KOPT-K1 (cell line): ENCODE results near the gene KLHL29.

ENCODE experiments used
- H3K27ac ChIP-seq: fragments of 200-600 bp; sonication (generic); 2 replicates; pipeline ENCODE4 v1.5.1; 2016; ENCODE audit warnings: antibody characterized with exemption, mild to moderate bottlenecking, low read depth, low read length; ENCODE audit not compliant: poor library complexity, severe bottlenecking
- H3K36me3 ChIP-seq: fragments of 200-600 bp; sonication (generic); 2 replicates; pipeline ENCODE4 v1.5.1; 2017; ENCODE audit warnings: antibody characterized with exemption, mild to moderate bottlenecking, low read length, moderate library complexity; ENCODE audit not compliant: insufficient read depth
- H3K9me3 ChIP-seq: fragments of 200-600 bp; sonication (generic); 2 replicates; pipeline ENCODE4 v1.5.1; 2017; ENCODE audit warnings: antibody characterized with exemption, low read length, mild to moderate bottlenecking; ENCODE audit not compliant: insufficient read depth, poor library complexity, severe bottlenecking

The KLHL29 gene

GRCh38 chr2:23687713-23688112 lies 302.7 kb downstream of the KLHL29 start:
- Histone ChIP-seq H3K36me3 (no peaks in the 10 kb centered on the region), H3K27ac (no peak overlapping the region), H3K9me3 (no peaks in the 10 kb centered on the region)

- H3K9me3 ChIP-seq = no peaks in the 10 kb centered on the region
- H3K27ac ChIP-seq = no peak overlapping the region
- no peaks in the 10 kb centered on the region for H3K36me3 ChIP-seq
Measured at GRCh38 chr2:23688486-23689130, 303.6 kb downstream of the KLHL29 start.

DNA sequence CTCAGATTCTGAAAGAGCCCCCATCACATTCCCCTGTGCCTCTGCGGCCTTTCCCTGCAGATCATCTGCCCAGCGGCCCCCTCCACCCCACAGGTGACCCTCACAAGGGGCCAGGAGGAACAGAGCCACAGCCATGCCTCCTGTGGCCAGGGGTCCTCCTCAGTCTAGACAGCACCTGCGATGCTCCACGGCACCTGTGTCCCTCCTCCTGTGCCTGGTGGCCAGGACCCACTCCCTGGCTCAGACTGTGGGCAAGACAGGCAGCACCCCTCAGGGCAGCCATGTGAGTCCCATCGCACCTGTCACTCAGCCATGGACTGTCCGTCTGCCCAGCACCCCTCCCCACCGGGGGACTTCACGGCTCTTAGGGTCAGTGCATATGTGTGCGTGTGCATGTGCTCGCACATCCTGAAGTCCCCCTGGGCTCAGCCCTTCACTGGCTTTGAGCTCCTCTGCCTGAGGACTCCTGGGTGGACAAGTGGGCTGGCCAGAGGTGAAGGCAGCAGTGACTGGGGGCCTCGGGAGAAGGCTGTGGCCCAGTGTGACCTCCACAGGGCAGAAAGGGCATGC lies 304.2 kb downstream of the KLHL29 start:
- Histone ChIP-seq H3K9me3 (no peaks in the 10 kb centered on the region), H3K27ac (no peak overlapping the region), H3K36me3 (no peaks in the 10 kb centered on the region)

DNA sequence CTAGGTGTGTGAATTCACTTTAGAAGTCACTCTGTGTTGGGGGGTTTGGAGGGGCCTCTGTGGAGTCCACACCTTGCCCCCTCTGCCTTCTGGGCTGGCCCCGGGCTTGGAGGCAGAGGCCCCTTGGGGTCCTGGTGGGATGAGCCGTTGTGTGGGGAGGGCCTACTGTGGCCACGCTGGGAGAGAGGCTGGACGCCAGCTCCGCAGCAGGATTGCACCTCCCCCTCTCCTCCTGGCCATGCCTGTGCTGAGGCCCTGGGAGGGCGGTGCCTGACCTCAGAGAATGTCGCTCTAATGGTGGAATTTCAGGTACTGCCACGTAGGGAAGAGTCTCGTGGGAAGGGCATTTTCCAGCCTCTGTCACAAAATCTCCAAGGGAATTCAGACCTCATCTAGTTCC lies 304.9 kb downstream of the KLHL29 start:
- Histone ChIP-seq H3K36me3 (no peaks in the 10 kb centered on the region), H3K27ac (no peak overlapping the region), H3K9me3 (no peaks in the 10 kb centered on the region)

DNA sequence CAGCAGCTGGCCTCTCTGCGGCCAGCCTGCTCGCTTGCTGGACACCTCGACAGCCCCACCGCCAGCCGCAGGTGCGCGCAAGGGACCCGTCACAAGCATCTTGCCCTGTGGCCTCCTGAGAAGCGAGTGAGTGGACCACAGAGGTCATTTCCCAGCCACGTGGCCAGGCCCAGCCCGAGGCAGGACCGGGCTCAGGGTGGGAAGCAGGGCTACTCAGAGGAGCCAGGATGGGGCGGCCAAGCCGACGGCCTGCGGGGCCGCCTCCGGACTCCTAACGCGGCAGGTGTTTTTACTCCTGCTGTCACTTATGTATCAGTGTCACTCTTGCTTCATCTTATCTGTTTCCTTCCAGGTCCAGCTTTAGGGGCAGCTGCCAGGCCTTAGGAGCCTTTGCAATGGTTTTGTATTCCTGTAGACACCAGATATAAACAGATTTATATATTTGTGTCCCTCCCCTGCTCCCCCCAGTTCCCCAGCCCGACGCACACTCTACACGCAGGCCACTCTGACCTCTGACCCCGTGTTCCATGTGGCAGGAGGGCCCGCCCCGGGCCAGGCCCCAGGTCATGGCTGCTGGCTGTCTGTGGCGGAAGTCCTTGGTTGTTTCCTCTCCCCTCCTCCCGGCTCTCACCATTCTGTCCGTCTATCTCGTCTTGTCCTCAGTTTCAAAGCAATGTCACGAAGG lies 305.6 kb downstream of the KLHL29 start:
- Histone ChIP-seq H3K27ac (no peak overlapping the region), H3K36me3 (no peaks in the 10 kb centered on the region), H3K9me3 (no peaks in the 10 kb centered on the region)

- Histone ChIP-seq H3K36me3 (no peaks in the 10 kb centered on the region), H3K9me3 (no peaks in the 10 kb centered on the region), H3K27ac (no peak overlapping the region)
Measured at GRCh38 chr2:23691106-23691470, 306.1 kb downstream of the KLHL29 start.

DNA sequence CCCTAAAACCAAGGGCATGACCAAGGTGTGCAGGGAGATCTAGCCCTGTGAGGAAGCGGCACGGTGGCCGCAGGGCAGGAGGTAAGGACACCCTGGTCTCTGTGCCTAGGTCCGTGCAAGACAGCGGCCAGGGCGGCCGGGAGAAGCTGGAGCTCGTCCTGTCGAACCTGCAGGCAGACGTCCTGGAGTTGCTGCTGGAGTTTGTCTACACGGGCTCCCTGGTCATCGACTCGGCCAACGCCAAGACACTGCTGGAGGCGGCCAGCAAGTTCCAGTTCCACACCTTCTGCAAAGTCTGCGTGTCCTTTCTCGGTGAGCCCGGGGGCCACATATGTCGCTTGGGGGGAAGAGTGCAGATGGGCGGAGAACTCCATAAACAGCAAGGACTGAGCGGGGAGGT lies 306.6 kb downstream of the KLHL29 start:
- no peak overlapping the region for H3K27ac ChIP-seq
- H3K36me3 ChIP-seq = no peaks in the 10 kb centered on the region
- H3K9me3 ChIP-seq = no peaks in the 10 kb centered on the region

- Histone ChIP-seq H3K27ac (no peak overlapping the region), H3K36me3 (no peaks in the 10 kb centered on the region)
Measured at GRCh38 chr2:23692263-23692662, 307.3 kb downstream of the KLHL29 start.

GRCh38 chr2:23692851-23693605 lies 308.0 kb downstream of the KLHL29 start:
- Histone ChIP-seq H3K9me3 (no peaks in the 10 kb centered on the region), H3K36me3 (no peaks in the 10 kb centered on the region), H3K27ac (no peak overlapping the region)

More at GRCh38 chr2:23692263-23692662, 307.3 kb downstream of the KLHL29 start:
- H3K9me3 ChIP-seq = no peaks in the 10 kb centered on the region

GRCh38 chr2:23693606-23693951 lies 308.6 kb downstream of the KLHL29 start:
- Histone ChIP-seq H3K9me3 (no peaks in the 10 kb centered on the region), H3K27ac (no peak overlapping the region), H3K36me3 (no peaks in the 10 kb centered on the region)

GRCh38 chr2:23694058-23695045 lies 309.4 kb downstream of the KLHL29 start:
- H3K36me3 ChIP-seq = no peaks in the 10 kb centered on the region
- H3K27ac ChIP-seq = no peak overlapping the region
- H3K9me3 ChIP-seq = no peaks in the 10 kb centered on the region

DNA sequence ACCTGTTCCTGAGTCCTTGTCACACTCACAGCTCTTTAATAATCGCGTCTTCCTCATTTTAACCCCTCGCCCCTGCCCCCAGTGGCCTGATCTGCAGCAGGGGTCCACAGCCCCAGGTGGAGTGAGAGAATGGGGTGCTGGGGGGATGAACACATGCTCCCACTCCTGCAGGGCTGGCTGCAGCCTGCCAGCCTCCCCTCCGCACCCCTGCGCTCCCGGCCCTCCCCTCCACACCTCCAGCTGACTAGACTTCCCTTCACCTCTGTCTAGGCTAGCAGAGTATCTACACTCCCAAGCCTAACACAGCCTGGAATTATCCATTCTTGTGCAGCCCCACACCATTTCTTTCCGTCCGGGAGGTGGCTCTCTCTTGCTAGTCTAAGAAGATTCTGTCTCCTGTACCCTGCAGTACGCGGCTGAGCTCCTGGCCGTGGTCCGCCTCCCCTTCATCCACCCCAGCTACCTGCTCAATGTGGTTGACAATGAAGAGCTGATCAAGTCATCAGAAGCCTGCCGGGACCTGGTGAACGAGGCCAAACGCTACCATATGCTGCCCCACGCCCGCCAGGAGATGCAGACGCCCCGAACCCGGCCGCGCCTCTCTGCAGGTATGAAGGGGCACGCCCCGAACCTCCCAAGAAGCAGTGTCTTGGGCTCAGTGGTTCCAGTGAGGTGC lies 310.4 kb downstream of the KLHL29 start:
- no peak overlapping the region for H3K27ac ChIP-seq
- no peaks in the 10 kb centered on the region for H3K9me3 ChIP-seq
- no peaks in the 10 kb centered on the region for H3K36me3 ChIP-seq

DNA sequence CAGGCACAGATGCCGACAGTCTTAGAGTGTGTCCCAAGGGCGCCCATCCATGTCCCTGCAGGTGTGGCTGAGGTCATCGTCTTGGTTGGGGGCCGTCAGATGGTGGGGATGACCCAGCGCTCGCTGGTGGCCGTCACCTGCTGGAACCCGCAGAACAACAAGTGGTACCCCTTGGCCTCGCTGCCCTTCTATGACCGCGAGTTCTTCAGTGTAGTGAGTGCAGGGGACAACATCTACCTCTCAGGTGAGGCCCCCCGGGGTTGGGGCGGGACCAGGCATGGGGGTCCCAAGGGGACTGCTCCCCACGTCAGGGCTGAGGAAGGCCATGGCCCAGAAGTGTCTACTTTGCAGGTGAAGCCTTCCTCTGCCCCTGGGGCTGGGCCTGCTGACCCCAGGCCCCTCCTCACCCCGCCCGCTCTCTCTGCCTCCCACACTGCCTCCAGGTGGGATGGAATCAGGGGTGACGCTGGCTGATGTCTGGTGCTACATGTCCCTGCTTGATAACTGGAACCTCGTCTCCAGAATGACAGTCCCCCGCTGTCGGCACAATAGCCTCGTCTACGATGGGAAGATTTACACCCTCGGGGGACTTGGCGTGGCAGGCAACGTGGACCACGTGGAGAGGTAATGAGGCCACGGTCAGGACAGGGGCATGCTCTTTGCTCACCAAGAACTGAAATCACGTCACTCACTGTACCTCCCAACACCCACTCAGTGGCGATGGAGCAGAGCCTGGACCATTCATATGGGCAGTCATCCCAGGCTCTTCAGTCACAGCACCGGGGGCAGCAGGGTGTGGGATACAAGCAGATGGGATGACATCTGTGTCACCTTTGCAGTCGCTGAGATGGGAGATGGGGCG lies 311.1 kb downstream of the KLHL29 start:
- no peaks in the 10 kb centered on the region for H3K36me3 ChIP-seq
- no peaks in the 10 kb centered on the region for H3K9me3 ChIP-seq
- no peak overlapping the region for H3K27ac ChIP-seq
